ENCODE results near the gene SLC22A25. TPM values are rescaled to one million over a fixed set of nuclear protein-coding genes. Genes with fewer than 3 reads are reported as not detected.

Gene SLC22A25
- not detected in 2 replicates for total RNA-seq

DNA sequence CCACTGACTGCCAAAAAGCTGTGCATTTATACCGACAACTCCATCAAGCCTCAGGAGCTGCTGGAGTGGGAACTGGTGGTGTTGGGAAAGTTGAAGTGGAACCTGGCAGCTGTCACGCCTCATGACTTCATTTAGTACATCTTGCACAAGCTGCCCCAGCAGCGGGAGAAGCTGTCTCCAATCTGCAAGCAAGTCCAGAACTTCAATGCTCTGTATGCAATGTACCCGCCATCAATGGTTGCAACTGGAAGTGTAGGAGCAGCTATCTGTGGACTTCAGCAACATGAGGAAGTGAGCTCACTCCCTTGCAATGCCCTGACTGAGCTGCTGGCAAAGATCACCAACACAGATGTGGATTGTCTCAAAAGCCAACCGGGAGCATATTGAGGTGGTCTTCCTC lies at the start of gene SLC22A25:
SLC22A25 (minus strand) TSS at position 67 of the 400 bp plus-strand sequence. CDS start 13,947 bp downstream, outside the sequence.

Other genes starting within 250 kb of the SLC22A25 start
- gene SLC22A8, start 227.8 kb downstream of the SLC22A25 start, total RNA-seq = not detected in 2 replicates
- not detected in 2 replicates for gene SLC22A24, start 99.4 kb downstream of the SLC22A25 start, total RNA-seq
- not detected in 2 replicates for gene SLC22A9, start 126.2 kb upstream of the SLC22A25 start, total RNA-seq
- 0.23 TPM in 1 of 2 replicates, not detected in the other for gene PLAAT5, start 247.6 kb upstream of the SLC22A25 start, total RNA-seq

All from smooth muscle cell of the pulmonary artery (primary cell).